ENCODE data around the gene TMEM72. TPM values are rescaled to one million over a fixed set of nuclear protein-coding genes. Genes with fewer than 3 reads are reported as not detected.
A peak's percentile ranks its signal among the peaks of the same experiment; 100 is the strongest.

Gene TMEM72
- total and polyA plus RNA-seq, 2 experiments from 2014 or later, result not detected

DNA sequence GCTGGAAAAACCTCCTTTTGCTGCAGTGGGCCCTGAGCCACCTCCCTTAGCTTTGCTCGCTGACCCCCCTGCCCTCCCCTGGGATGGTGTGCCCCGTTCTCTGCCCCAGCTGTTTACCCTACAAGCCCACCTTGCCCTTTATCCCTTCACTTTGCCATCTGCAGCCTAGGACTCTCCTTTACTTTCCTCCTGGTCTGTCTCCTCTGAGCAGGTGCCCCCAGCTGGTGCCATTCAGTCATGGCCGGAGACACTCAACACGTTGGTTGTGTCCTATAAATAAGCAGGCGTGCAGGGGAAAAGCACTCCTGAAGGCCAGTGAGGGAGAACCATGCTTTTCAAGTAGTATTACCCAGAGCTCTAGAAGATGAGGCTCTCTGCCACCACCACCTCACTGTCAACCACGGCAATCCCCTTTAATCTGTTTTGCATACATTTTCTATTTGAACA lies 54.5 kb downstream of the TMEM72 start:
- DNase-seq (ENCODE audit: low spot score) (no peak), ATAC-seq (no peak)
- H3K27me3 Mint-ChIP-seq (ENCODE audit: insufficient read depth, low read depth, poor library complexity), result peaks cover 31% of the 10 kb centered on the region
- Histone ChIP-seq H3K4me2 (peak overlapping the region; percentile 71), H3K27ac (ENCODE audit: low read depth) (peak overlapping the region; percentile 45), H3K27me3 (ENCODE audit: insufficient read depth) (peaks cover 2% of the 10 kb centered on the region; the same call in 1 of the 2 replicates), H3K4me1 (ENCODE audit: insufficient read depth) (peaks cover 45% of the 10 kb centered on the region), H3K36me3 (ENCODE audit: insufficient read depth) (no peaks in the 10 kb centered on the region), H3F3A (replicated peaks; ENCODE audit: low read depth) (peaks cover 6% of the 10 kb centered on the region; the same call in 1 of the 2 replicates), H4K20me1 (replicated peaks; ENCODE audit: insufficient read depth) (no peaks in the 10 kb centered on the region), H3K79me2 (replicated peaks; ENCODE audit: insufficient read depth) (no peaks in the 10 kb centered on the region; the same call in 1 of the 2 replicates), H3K9me2 (ENCODE audit: insufficient read depth) (peaks cover 9% of the 10 kb centered on the region; the same call in 1 of the 2 replicates), H2AFZ (no peak overlapping the region), H3K4me3 (no peak overlapping the region)
- H3K4me1 Mint-ChIP-seq, result peaks cover 70% of the 10 kb centered on the region
- H3K27ac Mint-ChIP-seq, result peak overlapping the region; percentile 58
- peak in 1 of 2 experiments; percentile 12; a peak in 1 of 4 replicates for TF ChIP-seq CTCF (conservative IDR thresholded peaks at IDR 0.05; ENCODE audit: low read depth in 2 of 2)
- no peak for TF ChIP-seq STAT1 (IDR thresholded peaks at IDR 0.05; ENCODE audit: unreplicated experiment)
- no peaks in the 10 kb centered on the region; the same call in 2 of the 3 replicates for H3K9me3 Mint-ChIP-seq
- H3K4me3 Mint-ChIP-seq, result no peak overlapping the region; the same call in 2 of the 3 replicates
- H3K36me3 Mint-ChIP-seq (ENCODE audit: low read depth), result peaks cover 6% of the 10 kb centered on the region

DNA sequence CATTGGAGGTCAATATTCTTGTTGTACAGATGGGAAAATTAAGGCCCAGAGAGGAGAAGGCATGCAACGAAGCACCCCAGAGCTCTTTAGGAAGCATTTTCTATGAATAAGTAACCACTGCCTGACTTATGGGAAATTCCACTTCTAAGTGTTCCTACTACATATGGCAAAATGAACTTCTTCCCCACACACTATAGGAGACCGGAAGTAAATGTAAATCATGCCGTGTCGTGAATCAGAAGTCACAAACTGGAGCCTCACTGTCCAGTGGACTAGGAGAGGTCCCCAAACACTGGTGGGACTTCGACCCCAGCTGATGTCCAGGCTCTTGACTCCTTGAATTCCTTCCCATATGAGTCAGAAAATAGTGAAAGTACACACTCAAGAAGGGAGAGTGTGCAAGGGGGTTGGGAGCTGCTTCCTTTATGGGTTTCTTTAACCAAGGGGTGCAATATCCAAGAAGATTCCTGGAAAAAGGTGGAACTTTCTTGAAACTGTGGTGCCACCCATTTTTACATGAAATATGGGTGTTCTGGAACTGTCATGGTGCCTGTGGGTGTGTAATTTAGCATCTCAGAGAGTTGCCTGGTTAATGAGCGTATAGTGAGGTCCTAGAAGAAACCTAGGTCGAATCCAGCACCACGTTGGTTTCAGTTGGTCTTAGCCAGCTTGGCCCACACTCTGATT lies 55.1 kb downstream of the TMEM72 start:
- no peak overlapping the region for H3K27ac ChIP-seq (ENCODE audit: low read depth)
- H3K4me2 ChIP-seq, result 0 out of 2 replicates have a peak overlapping the region, but pooled peaks have one; percentile 71
- DNase-seq (ENCODE audit: low spot score) (no peak), ATAC-seq (no peak)
- Mint-ChIP-seq H3K9me3 (no peaks in the 10 kb centered on the region; the same call in 2 of the 3 replicates), H3K27ac (no peak overlapping the region; the same call in 1 of the 2 replicates), H3K36me3 (ENCODE audit: low read depth) (peaks cover 12% of the 10 kb centered on the region), H3K27me3 (ENCODE audit: insufficient read depth, low read depth, poor library complexity) (peaks cover 28% of the 10 kb centered on the region), H3K4me3 (no peak overlapping the region; the same call in 2 of the 3 replicates), H3K4me1 (peaks cover 64% of the 10 kb centered on the region)
- H2AFZ ChIP-seq, result no peak overlapping the region
- H3K79me2 ChIP-seq (replicated peaks; ENCODE audit: insufficient read depth), result no peaks in the 10 kb centered on the region; the same call in 1 of the 2 replicates
- H3F3A ChIP-seq (replicated peaks; ENCODE audit: low read depth), result peaks cover 6% of the 10 kb centered on the region; the same call in 1 of the 2 replicates
- no peaks in the 10 kb centered on the region for H3K27me3 ChIP-seq (ENCODE audit: insufficient read depth)
- no peaks in the 10 kb centered on the region for H4K20me1 ChIP-seq (replicated peaks; ENCODE audit: insufficient read depth)
- peaks cover 9% of the 10 kb centered on the region; the same call in 1 of the 2 replicates for H3K9me2 ChIP-seq (ENCODE audit: insufficient read depth)
- no peaks in the 10 kb centered on the region for H3K36me3 ChIP-seq (ENCODE audit: insufficient read depth)
- no peak overlapping the region for H3K4me3 ChIP-seq
- H3K4me1 ChIP-seq (ENCODE audit: insufficient read depth), result peaks cover 39% of the 10 kb centered on the region
- TF ChIP-seq NANOG (IDR thresholded peaks at IDR 0.05; ENCODE audit: borderline replicate concordance), result no peak
- no peak for TF ChIP-seq EZH2phosphoT487 (IDR thresholded peaks at IDR 0.05; ENCODE audit: unreplicated experiment)
- no peak for TF ChIP-seq POLR2AphosphoS5 (IDR thresholded peaks at IDR 0.05; ENCODE audit: low read depth)
- TF ChIP-seq, protein P1, sequence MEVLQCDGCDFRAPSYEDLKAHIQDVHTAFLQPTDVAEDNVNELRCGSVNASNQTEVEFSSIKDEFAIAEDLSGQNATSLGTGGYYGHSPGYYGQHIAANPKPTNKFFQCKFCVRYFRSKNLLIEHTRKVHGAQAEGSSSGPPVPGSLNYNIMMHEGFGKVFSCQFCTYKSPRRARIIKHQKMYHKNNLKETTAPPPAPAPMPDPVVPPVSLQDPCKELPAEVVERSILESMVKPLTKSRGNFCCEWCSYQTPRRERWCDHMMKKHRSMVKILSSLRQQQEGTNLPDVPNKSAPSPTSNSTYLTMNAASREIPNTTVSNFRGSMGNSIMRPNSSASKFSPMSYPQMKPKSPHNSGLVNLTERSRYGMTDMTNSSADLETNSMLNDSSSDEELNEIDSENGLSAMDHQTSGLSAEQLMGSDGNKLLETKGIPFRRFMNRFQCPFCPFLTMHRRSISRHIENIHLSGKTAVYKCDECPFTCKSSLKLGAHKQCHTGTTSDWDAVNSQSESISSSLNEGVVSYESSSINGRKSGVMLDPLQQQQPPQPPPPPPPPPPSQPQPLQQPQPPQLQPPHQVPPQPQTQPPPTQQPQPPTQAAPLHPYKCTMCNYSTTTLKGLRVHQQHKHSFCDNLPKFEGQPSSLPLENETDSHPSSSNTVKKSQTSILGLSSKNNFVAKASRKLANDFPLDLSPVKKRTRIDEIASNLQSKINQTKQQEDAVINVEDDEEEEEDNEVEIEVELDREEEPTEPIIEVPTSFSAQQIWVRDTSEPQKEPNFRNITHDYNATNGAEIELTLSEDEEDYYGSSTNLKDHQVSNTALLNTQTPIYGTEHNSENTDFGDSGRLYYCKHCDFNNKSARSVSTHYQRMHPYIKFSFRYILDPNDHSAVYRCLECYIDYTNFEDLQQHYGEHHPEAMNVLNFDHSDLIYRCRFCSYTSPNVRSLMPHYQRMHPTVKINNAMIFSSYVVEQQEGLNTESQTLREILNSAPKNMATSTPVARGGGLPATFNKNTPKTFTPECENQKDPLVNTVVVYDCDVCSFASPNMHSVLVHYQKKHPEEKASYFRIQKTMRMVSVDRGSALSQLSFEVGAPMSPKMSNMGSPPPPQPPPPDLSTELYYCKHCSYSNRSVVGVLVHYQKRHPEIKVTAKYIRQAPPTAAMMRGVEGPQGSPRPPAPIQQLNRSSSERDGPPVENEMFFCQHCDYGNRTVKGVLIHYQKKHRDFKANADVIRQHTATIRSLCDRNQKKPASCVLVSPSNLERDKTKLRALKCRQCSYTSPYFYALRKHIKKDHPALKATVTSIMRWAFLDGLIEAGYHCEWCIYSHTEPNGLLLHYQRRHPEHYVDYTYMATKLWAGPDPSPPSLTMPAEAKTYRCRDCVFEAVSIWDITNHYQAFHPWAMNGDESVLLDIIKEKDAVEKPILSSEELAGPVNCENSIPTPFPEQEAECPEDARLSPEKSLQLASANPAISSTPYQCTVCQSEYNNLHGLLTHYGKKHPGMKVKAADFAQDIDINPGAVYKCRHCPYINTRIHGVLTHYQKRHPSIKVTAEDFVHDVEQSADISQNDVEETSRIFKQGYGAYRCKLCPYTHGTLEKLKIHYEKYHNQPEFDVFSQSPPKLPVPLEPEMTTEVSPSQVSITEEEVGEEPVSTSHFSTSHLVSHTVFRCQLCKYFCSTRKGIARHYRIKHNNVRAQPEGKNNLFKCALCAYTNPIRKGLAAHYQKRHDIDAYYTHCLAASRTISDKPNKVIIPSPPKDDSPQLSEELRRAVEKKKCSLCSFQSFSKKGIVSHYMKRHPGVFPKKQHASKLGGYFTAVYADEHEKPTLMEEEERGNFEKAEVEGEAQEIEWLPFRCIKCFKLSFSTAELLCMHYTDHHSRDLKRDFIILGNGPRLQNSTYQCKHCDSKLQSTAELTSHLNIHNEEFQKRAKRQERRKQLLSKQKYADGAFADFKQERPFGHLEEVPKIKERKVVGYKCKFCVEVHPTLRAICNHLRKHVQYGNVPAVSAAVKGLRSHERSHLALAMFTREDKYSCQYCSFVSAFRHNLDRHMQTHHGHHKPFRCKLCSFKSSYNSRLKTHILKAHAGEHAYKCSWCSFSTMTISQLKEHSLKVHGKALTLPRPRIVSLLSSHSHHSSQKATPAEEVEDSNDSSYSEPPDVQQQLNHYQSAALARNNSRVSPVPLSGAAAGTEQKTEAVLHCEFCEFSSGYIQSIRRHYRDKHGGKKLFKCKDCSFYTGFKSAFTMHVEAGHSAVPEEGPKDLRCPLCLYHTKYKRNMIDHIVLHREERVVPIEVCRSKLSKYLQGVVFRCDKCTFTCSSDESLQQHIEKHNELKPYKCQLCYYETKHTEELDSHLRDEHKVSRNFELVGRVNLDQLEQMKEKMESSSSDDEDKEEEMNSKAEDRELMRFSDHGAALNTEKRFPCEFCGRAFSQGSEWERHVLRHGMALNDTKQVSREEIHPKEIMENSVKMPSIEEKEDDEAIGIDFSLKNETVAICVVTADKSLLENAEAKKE (CRISPR knock-in tag; IDR thresholded peaks at IDR 0.05), result no peak
- no peak for TF ChIP-seq JUNB (IDR thresholded peaks at IDR 0.05; ENCODE audit: unreplicated experiment)
- no peak for TF ChIP-seq CREB1 (CRISPR knock-in tag; IDR thresholded peaks at IDR 0.05; ENCODE audit: low read depth)
- TF ChIP-seq, protein P2, sequence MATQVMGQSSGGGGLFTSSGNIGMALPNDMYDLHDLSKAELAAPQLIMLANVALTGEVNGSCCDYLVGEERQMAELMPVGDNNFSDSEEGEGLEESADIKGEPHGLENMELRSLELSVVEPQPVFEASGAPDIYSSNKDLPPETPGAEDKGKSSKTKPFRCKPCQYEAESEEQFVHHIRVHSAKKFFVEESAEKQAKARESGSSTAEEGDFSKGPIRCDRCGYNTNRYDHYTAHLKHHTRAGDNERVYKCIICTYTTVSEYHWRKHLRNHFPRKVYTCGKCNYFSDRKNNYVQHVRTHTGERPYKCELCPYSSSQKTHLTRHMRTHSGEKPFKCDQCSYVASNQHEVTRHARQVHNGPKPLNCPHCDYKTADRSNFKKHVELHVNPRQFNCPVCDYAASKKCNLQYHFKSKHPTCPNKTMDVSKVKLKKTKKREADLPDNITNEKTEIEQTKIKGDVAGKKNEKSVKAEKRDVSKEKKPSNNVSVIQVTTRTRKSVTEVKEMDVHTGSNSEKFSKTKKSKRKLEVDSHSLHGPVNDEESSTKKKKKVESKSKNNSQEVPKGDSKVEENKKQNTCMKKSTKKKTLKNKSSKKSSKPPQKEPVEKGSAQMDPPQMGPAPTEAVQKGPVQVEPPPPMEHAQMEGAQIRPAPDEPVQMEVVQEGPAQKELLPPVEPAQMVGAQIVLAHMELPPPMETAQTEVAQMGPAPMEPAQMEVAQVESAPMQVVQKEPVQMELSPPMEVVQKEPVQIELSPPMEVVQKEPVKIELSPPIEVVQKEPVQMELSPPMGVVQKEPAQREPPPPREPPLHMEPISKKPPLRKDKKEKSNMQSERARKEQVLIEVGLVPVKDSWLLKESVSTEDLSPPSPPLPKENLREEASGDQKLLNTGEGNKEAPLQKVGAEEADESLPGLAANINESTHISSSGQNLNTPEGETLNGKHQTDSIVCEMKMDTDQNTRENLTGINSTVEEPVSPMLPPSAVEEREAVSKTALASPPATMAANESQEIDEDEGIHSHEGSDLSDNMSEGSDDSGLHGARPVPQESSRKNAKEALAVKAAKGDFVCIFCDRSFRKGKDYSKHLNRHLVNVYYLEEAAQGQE (IDR thresholded peaks at IDR 0.05; ENCODE audit: unreplicated experiment), result no peak

Measured in GM23338 (cell line).